ENCODE results near the gene CLTRN. TPM values are rescaled to one million over a fixed set of nuclear protein-coding genes. Genes with fewer than 3 reads are reported as not detected.

CLTRN gene
- total and polyA plus RNA-seq, 2 donors (not counting 1 experiment from before 2014, with no cell fraction given) = 0.42 to 0.46 TPM

- H3K9me3 Mint-ChIP-seq (ENCODE audit: insufficient read depth) = no peaks in the 10 kb centered on the region
- Histone ChIP-seq H3K9ac (ENCODE audit: low read length) (no peak overlapping the region), H3K4me1 (ENCODE audit: control insufficient read depth in 2 of 2, insufficient read depth in 2 of 2, low read length in 2 of 2) (no peaks in the 10 kb centered on the region), H3K27ac (ENCODE audit: low read length in 2 of 2) (no peak overlapping the region), H3K79me2 (ENCODE audit: control insufficient read depth, insufficient read depth, low read length) (no peaks in the 10 kb centered on the region), H3K4me3 (ENCODE audit: control extremely low read depth in 1 of 5, extremely low read depth in 1 of 5, insufficient read depth in 1 of 5, low read depth in 2 of 5, low read length in 4 of 5) (no peak overlapping the region), H4K20me1 (ENCODE audit: control insufficient read depth, insufficient read depth, low read length, poor library complexity, severe bottlenecking) (no peaks in the 10 kb centered on the region), H3K27me3 (replicated peaks in 1 of 4; ENCODE audit: control extremely low read depth in 1 of 4, control insufficient read depth in 3 of 4, insufficient read depth in 4 of 4, low read length in 3 of 4) (peaks cover 0 to 9% (median 0%) of the 10 kb centered on the region in 4 experiments), H2AFZ (ENCODE audit: insufficient read depth, low read depth, low read length, poor library complexity, severe bottlenecking) (no peak overlapping the region), H3K9me3 (ENCODE audit: control extremely low read depth in 1 of 3, control insufficient read depth in 2 of 3, insufficient read depth in 1 of 3, low read length in 2 of 3) (no peaks in the 10 kb centered on the region), H3K36me3 (replicated peaks in 1 of 2; ENCODE audit: control extremely low read depth in 1 of 2, control insufficient read depth in 1 of 2, extremely low read depth in 1 of 2, insufficient read depth in 2 of 2, low read length in 1 of 2) (no peaks in the 10 kb centered on the region), H3K4me2 (replicated peaks; ENCODE audit: low read depth, low read length, poor library complexity, severe bottlenecking) (no peak overlapping the region)
- DNase-seq = no peak
- H3K4me3 Mint-ChIP-seq = no peak overlapping the region
- TF ChIP-seq EZH2 (IDR thresholded peaks at IDR 0.05; ENCODE audit: borderline replicate concordance, insufficient read depth, low read depth, low read length, poor library complexity, severe bottlenecking) = no peak
- TF ChIP-seq CTCF (IDR thresholded peaks at IDR 0.05) = no peak
- WGBS (ENCODE audit: insufficient coverage) = 100% methylated on average over 1 of the region's 1 CpG
- no peaks in the 10 kb centered on the region for H3K4me1 Mint-ChIP-seq
- no peak for ATAC-seq (ENCODE audit: low read depth)
- ChIA-PET CTCF (no interaction called here), POLR2A (no interaction called here)
- H3K27me3 Mint-ChIP-seq = no peaks in the 10 kb centered on the region
- H3K27ac Mint-ChIP-seq = no peak overlapping the region
- intact Hi-C loops (cut with micrococcal nuclease) = no loop called here
Observed at GRCh38 chrX:15623054-15623453, 41.6 kb downstream of the CLTRN start.

- H2AFZ ChIP-seq (ENCODE audit: insufficient read depth, low read depth, low read length, poor library complexity, severe bottlenecking) = no peak overlapping the region
Observed at GRCh38 chrX:15619053-15619755, 45.4 kb downstream of the CLTRN start.

More at GRCh38 chrX:15619053-15619755, 45.4 kb downstream of the CLTRN start:
- no peaks in the 10 kb centered on the region for H3K4me1 Mint-ChIP-seq
- DNase-seq = no peak
- Histone ChIP-seq H3K79me2 (ENCODE audit: control insufficient read depth, insufficient read depth, low read length) (no peaks in the 10 kb centered on the region), H3K9ac (ENCODE audit: low read length) (no peak overlapping the region), H4K20me1 (ENCODE audit: control insufficient read depth, insufficient read depth, low read length, poor library complexity, severe bottlenecking) (no peaks in the 10 kb centered on the region), H3K4me3 (ENCODE audit: control extremely low read depth in 1 of 5, extremely low read depth in 1 of 5, insufficient read depth in 1 of 5, low read depth in 2 of 5, low read length in 4 of 5) (no peak overlapping the region), H3K27ac (ENCODE audit: low read length in 2 of 2) (no peak overlapping the region), H3K36me3 (replicated peaks in 1 of 2; ENCODE audit: control extremely low read depth in 1 of 2, control insufficient read depth in 1 of 2, extremely low read depth in 1 of 2, insufficient read depth in 2 of 2, low read length in 1 of 2) (no peaks in the 10 kb centered on the region), H3K27me3 (replicated peaks in 1 of 4; ENCODE audit: control extremely low read depth in 1 of 4, control insufficient read depth in 3 of 4, insufficient read depth in 4 of 4, low read length in 3 of 4) (peaks cover 0 to 5% (median 0%) of the 10 kb centered on the region in 4 experiments), H3K4me1 (ENCODE audit: control insufficient read depth in 2 of 2, insufficient read depth in 2 of 2, low read length in 2 of 2) (no peaks in the 10 kb centered on the region), H3K4me2 (replicated peaks; ENCODE audit: low read depth, low read length, poor library complexity, severe bottlenecking) (no peak overlapping the region), H3K9me3 (ENCODE audit: control extremely low read depth in 1 of 3, control insufficient read depth in 2 of 3, insufficient read depth in 1 of 3, low read length in 2 of 3) (no peaks in the 10 kb centered on the region)
- ChIA-PET CTCF (no interaction called here), POLR2A (no interaction called here)
- no peak for TF ChIP-seq CTCF (IDR thresholded peaks at IDR 0.05)
- no peak for TF ChIP-seq EZH2 (IDR thresholded peaks at IDR 0.05; ENCODE audit: borderline replicate concordance, insufficient read depth, low read depth, low read length, poor library complexity, severe bottlenecking)
- ATAC-seq (ENCODE audit: low read depth) = no peak
- WGBS (ENCODE audit: insufficient coverage) = no CpG with 5 or more reads among the region's 3 CpGs
- H3K4me3 Mint-ChIP-seq = no peak overlapping the region
- no peak overlapping the region for H3K27ac Mint-ChIP-seq
- no peaks in the 10 kb centered on the region for H3K27me3 Mint-ChIP-seq
- H3K9me3 Mint-ChIP-seq (ENCODE audit: insufficient read depth) = no peaks in the 10 kb centered on the region
- intact Hi-C loops (cut with micrococcal nuclease) = no loop called here
